Nephron (organoid): ENCODE data around the gene NFASC.
A peak's percentile ranks its signal among the peaks of the same experiment; 100 is the strongest.

ENCODE experiments used
- H3K27ac Mint-ChIP-seq, 3 experiments: 2 replicates each; pipeline ENCODE4 v1.8.0; 2020; ENCODE audit warnings: mixed read lengths in 3 of 3, mild to moderate bottlenecking in 2 of 3, moderate library complexity in 1 of 3
- H3K27me3 Mint-ChIP-seq: 2 replicates; pipeline ENCODE4 v1.8.0; 2021; ENCODE audit warnings: low read depth, mild to moderate bottlenecking, moderate library complexity, mixed read lengths
- H3K36me3 Mint-ChIP-seq: 2 replicates; pipeline ENCODE4 v1.8.0; 2020; ENCODE audit warnings: low read depth, mixed read lengths
- H3K4me1 Mint-ChIP-seq: 2 replicates; pipeline ENCODE4 v1.8.0; 2020; ENCODE audit warnings: mixed read lengths
- H3K4me3 Mint-ChIP-seq, 3 experiments: 2 replicates each; pipeline ENCODE4 v1.8.0; 2020; ENCODE audit warnings: mild to moderate bottlenecking in 3 of 3, mixed read lengths in 3 of 3, moderate library complexity in 2 of 3
- H3K9me3 Mint-ChIP-seq: 2 replicates; pipeline ENCODE4 v1.8.0; 2020; ENCODE audit warnings: mixed read lengths
- CTCF ChIP-seq, 3 experiments: fragments of 200-600 bp; sonication (generic); IDR thresholded peaks; one replicate each; pipeline ENCODE4 v1.5.0; 2021; ENCODE audit warnings: antibody characterized with exemption in 3 of 3; ENCODE audit not compliant: unreplicated experiment in 3 of 3

NFASC gene

DNA sequence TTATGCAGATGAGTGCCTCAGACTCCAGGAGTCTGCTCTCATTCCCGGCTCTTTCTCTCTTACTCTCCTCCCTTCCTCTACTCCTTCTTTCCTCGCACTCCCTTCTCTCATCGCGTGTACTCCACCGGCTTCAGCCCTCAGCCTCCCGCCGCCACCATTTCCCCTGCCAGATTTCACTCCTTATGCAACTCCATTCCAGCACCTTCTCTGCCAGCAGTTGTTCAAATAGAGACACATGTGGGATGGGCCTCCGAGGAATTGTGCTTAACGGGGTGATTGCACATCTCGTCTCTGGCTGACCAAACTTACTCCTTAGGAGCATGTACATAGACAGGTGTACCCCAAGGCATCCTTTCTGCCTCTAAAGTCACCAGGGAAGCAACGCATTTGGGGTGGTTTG lies 174.5 kb downstream of the NFASC start:
- H3K27ac Mint-ChIP-seq, result no peak overlapping the region
- H3K9me3 Mint-ChIP-seq, result no peaks in the 10 kb centered on the region
- peaks cover 87% of the 10 kb centered on the region for H3K27me3 Mint-ChIP-seq
- H3K36me3 Mint-ChIP-seq, result no peaks in the 10 kb centered on the region
- H3K4me3 Mint-ChIP-seq, result peak overlapping the region in 1 of 3 experiments; percentile 1
- H3K4me1 Mint-ChIP-seq, result peaks cover 23% of the 10 kb centered on the region
- TF ChIP-seq CTCF (IDR thresholded peaks at IDR 0.05; ENCODE audit: unreplicated experiment in 3 of 3), result no peak

DNA sequence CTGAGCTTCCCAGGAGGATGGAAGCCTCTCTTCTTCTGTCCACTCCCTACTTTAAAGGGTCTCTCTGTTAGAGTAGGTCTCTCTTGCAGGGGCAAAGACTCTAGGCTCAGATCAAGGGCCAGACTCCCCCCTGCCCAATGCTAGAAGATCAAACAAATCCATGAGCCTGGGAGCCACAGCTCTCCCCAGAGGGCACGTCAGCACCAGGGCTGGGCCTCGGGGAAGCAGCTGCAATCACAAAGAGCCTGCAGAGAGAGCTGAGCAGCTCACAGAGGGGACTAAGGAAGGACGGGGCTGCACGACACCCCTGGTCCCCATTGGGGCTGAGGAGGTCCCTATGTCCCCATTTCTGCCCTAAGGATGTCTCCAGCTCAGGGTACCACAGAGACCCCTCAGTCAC lies 176.2 kb downstream of the NFASC start:
- Mint-ChIP-seq H3K36me3 (no peaks in the 10 kb centered on the region), H3K27ac (no peak overlapping the region), H3K27me3 (peaks cover 80% of the 10 kb centered on the region), H3K4me1 (peaks cover 8% of the 10 kb centered on the region), H3K9me3 (no peaks in the 10 kb centered on the region), H3K4me3 (no peak overlapping the region)
- no peak for TF ChIP-seq CTCF (IDR thresholded peaks at IDR 0.05; ENCODE audit: unreplicated experiment in 3 of 3)

GRCh38 chr1:205047764-205048231 lies 177.1 kb downstream of the NFASC start:
- Mint-ChIP-seq H3K27me3 (peaks cover 71% of the 10 kb centered on the region), H3K4me1 (no peaks in the 10 kb centered on the region), H3K9me3 (no peaks in the 10 kb centered on the region), H3K27ac (no peak overlapping the region), H3K36me3 (no peaks in the 10 kb centered on the region), H3K4me3 (no peak overlapping the region)
- no peak for TF ChIP-seq CTCF (IDR thresholded peaks at IDR 0.05; ENCODE audit: unreplicated experiment in 3 of 3)

GRCh38 chr1:205048382-205048781 lies 177.7 kb downstream of the NFASC start:
- peaks cover 70% of the 10 kb centered on the region for H3K27me3 Mint-ChIP-seq
- no peak overlapping the region for H3K4me3 Mint-ChIP-seq
- no peaks in the 10 kb centered on the region for H3K9me3 Mint-ChIP-seq
- H3K36me3 Mint-ChIP-seq, result no peaks in the 10 kb centered on the region
- no peak overlapping the region for H3K27ac Mint-ChIP-seq
- no peak for TF ChIP-seq CTCF (IDR thresholded peaks at IDR 0.05; ENCODE audit: unreplicated experiment in 3 of 3)
- H3K4me1 Mint-ChIP-seq, result no peaks in the 10 kb centered on the region

- Mint-ChIP-seq H3K27ac (no peak overlapping the region), H3K36me3 (no peaks in the 10 kb centered on the region), H3K4me1 (no peaks in the 10 kb centered on the region), H3K27me3 (peaks cover 59% of the 10 kb centered on the region), H3K9me3 (no peaks in the 10 kb centered on the region), H3K4me3 (no peak overlapping the region)
- no peak for TF ChIP-seq CTCF (IDR thresholded peaks at IDR 0.05; ENCODE audit: unreplicated experiment in 3 of 3)
These were observed 178.8 kb downstream of the NFASC start for GRCh38 chr1:205049479-205049878.

GRCh38 chr1:205052690-205053089 lies 182.0 kb downstream of the NFASC start:
- Mint-ChIP-seq H3K36me3 (no peaks in the 10 kb centered on the region), H3K27me3 (peaks cover 35% of the 10 kb centered on the region), H3K27ac (no peak overlapping the region), H3K4me3 (no peak overlapping the region), H3K9me3 (no peaks in the 10 kb centered on the region), H3K4me1 (no peaks in the 10 kb centered on the region)
- TF ChIP-seq CTCF (IDR thresholded peaks at IDR 0.05; ENCODE audit: unreplicated experiment in 3 of 3), result no peak
